Limb (tissue), 2 donors: ENCODE measurements around the gene BCL2.
A peak's percentile ranks its signal among the peaks of the same experiment; 100 is the strongest.

Source experiments
- DNase-seq, 2 donors: peaks; one replicate each; pipeline ENCODE4 v3.0.0-alpha.2; 2016; ENCODE audit errors: extremely low spot score in 2 of 2

The BCL2 gene

GRCh38 chr18:63160172-63160995, 159.2 kb downstream of the BCL2 start:
- DNase-seq, result no peak

GRCh38 chr18:63159590-63159989, 160.0 kb downstream of the BCL2 start:
- no peak for DNase-seq

- no peak for DNase-seq
These were observed 160.8 kb downstream of the BCL2 start for GRCh38 chr18:63158676-63159291.

- no peak for DNase-seq
These were observed 161.4 kb downstream of the BCL2 start for GRCh38 chr18:63158012-63158631.

GRCh38 chr18:63157293-63158011, 162.1 kb downstream of the BCL2 start:
- no peak for DNase-seq

GRCh38 chr18:63155910-63156773, 163.4 kb downstream of the BCL2 start:
- no peak for DNase-seq

- DNase-seq, result peak in 1 of 2 donors; percentile 71
These were observed 164.3 kb downstream of the BCL2 start for GRCh38 chr18:63155169-63155852.

GRCh38 chr18:63154350-63155152, 165.0 kb downstream of the BCL2 start:
- DNase-seq, result no peak

GRCh38 chr18:63152791-63153190, 166.8 kb downstream of the BCL2 start:
- no peak for DNase-seq

- DNase-seq, result no peak
These were observed 167.5 kb downstream of the BCL2 start for GRCh38 chr18:63152096-63152495.

- no peak for DNase-seq
These were observed 168.0 kb downstream of the BCL2 start for GRCh38 chr18:63151539-63151938.

- DNase-seq, result no peak
These were observed 168.6 kb downstream of the BCL2 start for GRCh38 chr18:63150942-63151421.

GRCh38 chr18:63150326-63150725, 169.2 kb downstream of the BCL2 start:
- no peak for DNase-seq

- DNase-seq, result no peak
These were observed 170.3 kb downstream of the BCL2 start for GRCh38 chr18:63149302-63149587.

- DNase-seq, result no peak
These were observed 170.9 kb downstream of the BCL2 start for GRCh38 chr18:63148449-63149301.

- DNase-seq, result no peak
These were observed 171.6 kb downstream of the BCL2 start for GRCh38 chr18:63147973-63148372.

- no peak for DNase-seq
These were observed 172.7 kb downstream of the BCL2 start for GRCh38 chr18:63146828-63147409.

- peak in 1 of 2 donors; percentile 55 for DNase-seq
These were observed 173.6 kb downstream of the BCL2 start for GRCh38 chr18:63145851-63146555.
